Endothelial cell of umbilical vein (primary cell): ENCODE measurements around the gene CDH3. TPM values are rescaled to one million over a fixed set of nuclear protein-coding genes. Genes with fewer than 3 reads are reported as not detected.

Experiments used
- BruUV-seq: library from RNA; stranded (reverse); fragments of 400-500 nt; replicated peaks from 2 replicates; lab custom pipeline; 2021; lab: Mats Ljungman, UMichigan
- CTCF ChIA-PET: fragments of 300-600, 350-600 bp; sonication (Branson Sonifier 250); formaldehyde crosslinking; loops from one replicate; lab custom pipeline; 2021; ENCODE audit warnings: antibody characterized with exemption, inconsistent platforms; lab: Charles Lee
- POLR2A ChIA-PET: fragments of 300-600, 350-600 bp; sonication (Branson Sonifier 250); formaldehyde crosslinking; loops from one replicate; lab custom pipeline; 2021; ENCODE audit warnings: antibody characterized with exemption, inconsistent platforms; lab: Charles Lee
- DNase-seq: peaks from one replicate; pipeline ENCODE4 v3.0.0-alpha.2; 2011; ENCODE audit warnings: low read depth, low spot score
- FAIRE-seq: peaks from 2 replicates; lab custom pipeline; 2011; peaks lifted over from hg19 to GRCh38; lab: Jason Lieb, UNC
- H2AFZ ChIP-seq: 2 replicates; pipeline ENCODE4 v1.6.0; 2012; ENCODE audit warnings: low read depth, low read length, control low read depth, inconsistent platforms
- H3K27ac ChIP-seq: 2 replicates; pipeline ENCODE4 v1.5.1; 2011; ENCODE audit warnings: low read depth, mild to moderate bottlenecking, control low read depth, low read length, moderate library complexity; ENCODE audit not compliant: insufficient read depth
- H3K27me3 ChIP-seq, 2 experiments: 2 replicates each; pipeline versions ENCODE4 v1.6.0 to v1.6.1; 2011; ENCODE audit warnings: low read length in 2 of 2, mixed read lengths in 1 of 2; ENCODE audit not compliant: control insufficient read depth in 2 of 2, insufficient read depth in 2 of 2
- H3K36me3 ChIP-seq, 2 experiments: 2 replicates in 1 of 2; 3 replicates in 1 of 2; pipeline ENCODE4 v1.5.1; 2011; ENCODE audit warnings: low read length in 2 of 2, mild to moderate bottlenecking in 1 of 2, moderate library complexity in 1 of 2; ENCODE audit not compliant: control insufficient read depth in 2 of 2, insufficient read depth in 2 of 2; ENCODE audit errors: extremely low read depth in 1 of 2
- H3K4me1 ChIP-seq: 3 replicates; pipeline ENCODE4 v1.5.1; 2011; ENCODE audit warnings: mild to moderate bottlenecking, low read length; ENCODE audit not compliant: control insufficient read depth, insufficient read depth; ENCODE audit errors: extremely low read depth
- H3K4me2 ChIP-seq: 2 replicates; pipeline ENCODE4 v1.6.1; 2011; ENCODE audit warnings: low read length, control low read depth, mixed read lengths; ENCODE audit not compliant: insufficient read depth
- H3K4me3 ChIP-seq, 3 experiments: fragments of 200-600 bp in 1 of 3; sonication (generic), shearing (Covaris generic) in 1 of 3; replicated peaks in 1 of 3; 2 replicates each; pipeline ENCODE4 v1.5.1; 2011 to 2016; ENCODE audit warnings: control low read depth in 3 of 3, low read length in 3 of 3, mild to moderate bottlenecking in 2 of 3, inconsistent platforms in 1 of 3, low read depth in 1 of 3, moderate library complexity in 1 of 3; ENCODE audit not compliant: insufficient read depth in 1 of 3
- H3K79me2 ChIP-seq: 2 replicates; pipeline ENCODE4 v1.6.0; 2012; ENCODE audit warnings: low read length, inconsistent platforms; ENCODE audit not compliant: control insufficient read depth, insufficient read depth
- H3K9ac ChIP-seq: replicated peaks from 2 replicates; pipeline ENCODE3; 2011; ENCODE audit warnings: low read length, control low read depth; ENCODE audit not compliant: insufficient read depth; ENCODE audit errors: extremely low read depth
- H3K9me1 ChIP-seq: replicated peaks from 3 replicates; pipeline ENCODE4 v1.6.0; 2011; ENCODE audit warnings: mild to moderate bottlenecking, low read length; ENCODE audit not compliant: control insufficient read depth, insufficient read depth; ENCODE audit errors: extremely low read depth
- H3K9me3 ChIP-seq: replicated peaks from 2 replicates; pipeline ENCODE4 v1.5.1; 2012; ENCODE audit warnings: low read length, inconsistent platforms; ENCODE audit not compliant: control insufficient read depth, insufficient read depth
- H4K20me1 ChIP-seq: replicated peaks from 2 replicates; pipeline ENCODE3; 2011; ENCODE audit warnings: mild to moderate bottlenecking, low read length; ENCODE audit not compliant: control insufficient read depth, insufficient read depth; ENCODE audit errors: extremely low read depth
- EZH2 ChIP-seq: IDR thresholded peaks from 2 replicates; pipeline ENCODE4 v1.6.1; 2012; ENCODE audit warnings: borderline replicate concordance, low read depth, mild to moderate bottlenecking, moderate library complexity, low read length, inconsistent platforms; ENCODE audit not compliant: severe bottlenecking
- FOS ChIP-seq: IDR thresholded peaks from 2 replicates; pipeline ENCODE4 v1.6.1; 2011; ENCODE audit warnings: mild to moderate bottlenecking, low read length, moderate library complexity, borderline replicate concordance; ENCODE audit not compliant: insufficient read depth
- GATA2 ChIP-seq: IDR thresholded peaks from 2 replicates; pipeline ENCODE4 v1.7.0; 2011; ENCODE audit warnings: low read depth, mild to moderate bottlenecking, moderate library complexity, mixed read lengths, low read length; ENCODE audit not compliant: insufficient read length, insufficient read depth
- JUN ChIP-seq: IDR thresholded peaks from 2 replicates; pipeline ENCODE4 v1.6.1; 2011; ENCODE audit warnings: borderline replicate concordance, low read depth; ENCODE audit not compliant: insufficient read length, insufficient read depth
- MYC ChIP-seq: IDR thresholded peaks from one replicate; pipeline ENCODE4 v1.6.1; 2011; ENCODE audit warnings: mild to moderate bottlenecking, low read depth, low read length
- POLR2A ChIP-seq: IDR thresholded peaks from 2 replicates; pipeline ENCODE4 v1.6.1; 2012; ENCODE audit warnings: low read depth, mild to moderate bottlenecking, control low read depth, low read length
- POLR2AphosphoS5 ChIP-seq: IDR thresholded peaks from 2 replicates; pipeline ENCODE4 v1.6.1; 2012; ENCODE audit warnings: low read depth, mild to moderate bottlenecking, control low read depth, low read length, moderate library complexity; ENCODE audit not compliant: insufficient read depth
- dilution Hi-C: fragments of 300-500 bp; cut with MboI; formaldehyde crosslinking; loops from one replicate; pipeline ENCODE4 v1.15.0; 2019; ENCODE audit warnings: low sequenced_read_pairs; ENCODE audit not compliant: extremely low pct_ligation_motif_present
- intact Hi-C: fragments of 100-400 bp; cut with micrococcal nuclease; formaldehyde crosslinking; loops from one replicate; pipeline ENCODE4 v1.10.0; 2022
- polyA plus RNA-seq, 4 experiments: library from polyadenylated mRNA; depleted of rRNA in 3 of 4; stranded (reverse) in 3 of 4; unstranded in 1 of 4; fragments of >200 nt; gene quantifications; 2 replicates each; pipeline versions ENCODE4 v1.2.1 to v1.2.3, GENCODE V29; 2011 to 2012; ENCODE audit warnings: missing spikeins in 1 of 4
- total RNA-seq: library from RNA; stranded (reverse); gene quantifications from 2 replicates; pipeline ENCODE4 v1.2.3, GENCODE V29; 2021
- TF ChIP-seq, protein P1 (sequence below), 2 donors: IDR thresholded peaks; 1 replicate in 1 of 2; 2 replicates in 1 of 2; pipeline ENCODE4 v1.5.1; 2011; ENCODE audit warnings: low read length in 2 of 2, mild to moderate bottlenecking in 2 of 2, moderate library complexity in 2 of 2, control low read depth in 1 of 2, inconsistent platforms in 1 of 2, low read depth in 1 of 2; ENCODE audit not compliant: insufficient read depth in 1 of 2; ENCODE audit errors: extremely low read depth in 1 of 2
- TF ChIP-seq, protein P2 (sequence below): IDR thresholded peaks from 2 replicates; pipeline ENCODE4 v1.6.1; 2011; ENCODE audit not compliant: insufficient read depth, insufficient read length

CDH3 gene
- total and polyA plus RNA-seq, 2 donors (not counting 3 experiments of a cell fraction or from before 2014, with no cell fraction given): 0.03 TPM; not detected in 1

- Histone ChIP-seq H2AFZ (no peak overlapping the region), H3K4me2 (no peak overlapping the region), H3K79me2 (no peaks in the 10 kb centered on the region), H3K27ac (no peak overlapping the region), H3K9ac (no peak overlapping the region), H3K4me1 (no peaks in the 10 kb centered on the region), H3K27me3 (peaks cover 6 to 14% of the 10 kb centered on the region in 2 experiments), H3K9me1 (no peaks in the 10 kb centered on the region), H3K4me3 (no peak overlapping the region), H3K9me3 (no peaks in the 10 kb centered on the region), H3K36me3 (no peaks in the 10 kb centered on the region), H4K20me1 (no peaks in the 10 kb centered on the region)
- ChIA-PET CTCF (no interaction called here), POLR2A (no interaction called here)
- TF ChIP-seq, protein P1, sequence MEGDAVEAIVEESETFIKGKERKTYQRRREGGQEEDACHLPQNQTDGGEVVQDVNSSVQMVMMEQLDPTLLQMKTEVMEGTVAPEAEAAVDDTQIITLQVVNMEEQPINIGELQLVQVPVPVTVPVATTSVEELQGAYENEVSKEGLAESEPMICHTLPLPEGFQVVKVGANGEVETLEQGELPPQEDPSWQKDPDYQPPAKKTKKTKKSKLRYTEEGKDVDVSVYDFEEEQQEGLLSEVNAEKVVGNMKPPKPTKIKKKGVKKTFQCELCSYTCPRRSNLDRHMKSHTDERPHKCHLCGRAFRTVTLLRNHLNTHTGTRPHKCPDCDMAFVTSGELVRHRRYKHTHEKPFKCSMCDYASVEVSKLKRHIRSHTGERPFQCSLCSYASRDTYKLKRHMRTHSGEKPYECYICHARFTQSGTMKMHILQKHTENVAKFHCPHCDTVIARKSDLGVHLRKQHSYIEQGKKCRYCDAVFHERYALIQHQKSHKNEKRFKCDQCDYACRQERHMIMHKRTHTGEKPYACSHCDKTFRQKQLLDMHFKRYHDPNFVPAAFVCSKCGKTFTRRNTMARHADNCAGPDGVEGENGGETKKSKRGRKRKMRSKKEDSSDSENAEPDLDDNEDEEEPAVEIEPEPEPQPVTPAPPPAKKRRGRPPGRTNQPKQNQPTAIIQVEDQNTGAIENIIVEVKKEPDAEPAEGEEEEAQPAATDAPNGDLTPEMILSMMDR (IDR thresholded peaks at IDR 0.05; ENCODE audit: extremely low read depth in 1 of 2, insufficient read depth in 1 of 2, low read depth in 1 of 2, low read length in 2 of 2): no peak
- TF ChIP-seq FOS (no peak), JUN (no peak)
- DNase-seq (no peak), FAIRE-seq (no peak)
- no TSS peak for BruUV-seq
- dilution Hi-C loops: no loop called here
- intact Hi-C loops: no loop called here
These were observed 86.5 kb downstream of the CDH3 start for GRCh38 chr16:68731637-68732036.

GRCh38 chr16:68732042-68732680 lies 87.1 kb downstream of the CDH3 start:
- dilution Hi-C loops: no loop called here
- FAIRE-seq: no peak

More at GRCh38 chr16:68732042-68732680, 87.1 kb downstream of the CDH3 start:
- H3K27ac ChIP-seq: no peak overlapping the region
- no peak overlapping the region for H3K4me3 ChIP-seq
- no peaks in the 10 kb centered on the region for H3K9me1 ChIP-seq
- no peaks in the 10 kb centered on the region for H4K20me1 ChIP-seq
- no TSS peak for BruUV-seq
- no peak overlapping the region for H3K4me2 ChIP-seq
- CTCF ChIA-PET: no interaction called here
- no peaks in the 10 kb centered on the region for H3K4me1 ChIP-seq
- no peaks in the 10 kb centered on the region for H3K9me3 ChIP-seq
- no peak overlapping the region for H3K9ac ChIP-seq
- POLR2A ChIA-PET: no interaction called here
- no peak overlapping the region for H2AFZ ChIP-seq
- intact Hi-C loops: no loop called here
- DNase-seq: no peak
- H3K36me3 ChIP-seq: no peaks in the 10 kb centered on the region
- no peaks in the 10 kb centered on the region for H3K79me2 ChIP-seq
- H3K27me3 ChIP-seq: peaks cover 11 to 19% of the 10 kb centered on the region in 2 experiments
- TF ChIP-seq FOS (no peak), GATA2 (no peak), POLR2AphosphoS5 (no peak), MYC (no peak), EZH2 (no peak), POLR2A (no peak), JUN (no peak)
- TF ChIP-seq, protein P1 (IDR thresholded peaks at IDR 0.05; ENCODE audit: extremely low read depth in 1 of 2, insufficient read depth in 1 of 2, low read depth in 1 of 2, low read length in 2 of 2): no peak
- TF ChIP-seq, protein P2, sequence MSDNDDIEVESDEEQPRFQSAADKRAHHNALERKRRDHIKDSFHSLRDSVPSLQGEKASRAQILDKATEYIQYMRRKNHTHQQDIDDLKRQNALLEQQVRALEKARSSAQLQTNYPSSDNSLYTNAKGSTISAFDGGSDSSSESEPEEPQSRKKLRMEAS: no peak
